8988T (cell line): Measurements from ENCODE around the gene NLRP12.
A peak's percentile ranks its signal among the peaks of the same experiment; 100 is the strongest.
"Not testable (repeated sequence)": the region's sequence is repeated elsewhere in the genome, so short reads cannot be mapped to it uniquely, and the experiment has no call there.

Source experiments
- DNase-seq: peaks from one replicate; pipeline ENCODE4 v3.0.0; 2011

Gene NLRP12

GRCh38 chr19:53828531-53828930 lies 4.4 kb upstream of the NLRP12 start:
- no peak for DNase-seq

GRCh38 chr19:53826876-53827275 lies 2.8 kb upstream of the NLRP12 start:
- DNase-seq = no peak

- DNase-seq = no peak
These were observed 564 bp downstream of the NLRP12 start for GRCh38 chr19:53823380-53824120.

- DNase-seq = no peak
These were observed 4.3 kb downstream of the NLRP12 start for GRCh38 chr19:53819861-53820260.

- no peak for DNase-seq
These were observed 5.4 kb downstream of the NLRP12 start for GRCh38 chr19:53818756-53819155.

GRCh38 chr19:53813996-53814395 lies 10.1 kb downstream of the NLRP12 start:
- no peak for DNase-seq

GRCh38 chr19:53812335-53812734 lies 11.8 kb downstream of the NLRP12 start:
- DNase-seq = no peak

- no peak for DNase-seq
These were observed 13.2 kb downstream of the NLRP12 start for GRCh38 chr19:53810891-53811290.

GRCh38 chr19:53810187-53810546 lies 13.9 kb downstream of the NLRP12 start:
- no peak for DNase-seq

GRCh38 chr19:53809518-53810186 lies 14.5 kb downstream of the NLRP12 start:
- DNase-seq = no peak

GRCh38 chr19:53808710-53809125 lies 15.4 kb downstream of the NLRP12 start:
- DNase-seq = no peak

- no peak for DNase-seq
These were observed 22.9 kb downstream of the NLRP12 start for GRCh38 chr19:53801257-53801656.

GRCh38 chr19:53795019-53795418 lies 29.1 kb downstream of the NLRP12 start:
- no peak for DNase-seq

- DNase-seq = peak; percentile 45
These were observed 31.2 kb downstream of the NLRP12 start for GRCh38 chr19:53792721-53793433.

- DNase-seq = no peak
These were observed 34.1 kb downstream of the NLRP12 start for GRCh38 chr19:53789708-53790678.

GRCh38 chr19:53787266-53787665 lies 36.8 kb downstream of the NLRP12 start:
- DNase-seq = no peak

- DNase-seq = no peak
These were observed 37.4 kb downstream of the NLRP12 start for GRCh38 chr19:53786744-53787143.

- no peak for DNase-seq
These were observed 38.8 kb downstream of the NLRP12 start for GRCh38 chr19:53785196-53785889.

GRCh38 chr19:53782698-53783097 lies 41.4 kb downstream of the NLRP12 start:
- no peak for DNase-seq

- DNase-seq = not testable (repeated sequence)
These were observed 42.8 kb downstream of the NLRP12 start for GRCh38 chr19:53781332-53781731.

- no peak for DNase-seq
These were observed 43.6 kb downstream of the NLRP12 start for GRCh38 chr19:53780506-53780905.

GRCh38 chr19:53775524-53775923 lies 48.6 kb downstream of the NLRP12 start:
- DNase-seq = no peak
